ENCODE measurements around the gene SRP14.

GRCh38 chr15:40037721-40038120, 1.3 kb downstream of the SRP14 start:
- no peak for TF ChIP-seq POLR2A (IDR thresholded peaks at IDR 0.05)
- no peak for TF ChIP-seq CTCF (IDR thresholded peaks at IDR 0.05)
